Breast epithelium (tissue), 4 donors: Measurements from ENCODE around the gene DDC. TPM values are rescaled to one million over a fixed set of nuclear protein-coding genes. Genes with fewer than 3 reads are reported as not detected.

Experiments
- DNase-seq, 2 donors: peaks; one replicate each; pipeline ENCODE4 v3.0.0-alpha.2; 2019; ENCODE audit warnings: low spot score in 2 of 2
- H3K27ac ChIP-seq, 2 donors: fragments of 200-600 bp; sonication (generic) in 1 of 2; one replicate each; pipeline ENCODE4 v1.5.1; 2016 to 2019; ENCODE audit warnings: mild to moderate bottlenecking in 1 of 2
- H3K27me3 ChIP-seq, 2 donors: fragments of 200-600 bp; sonication (generic) in 1 of 2; one replicate each; pipeline versions ENCODE4 v1.5.1 to v1.6.0; 2017 to 2019; ENCODE audit warnings: control low read depth in 1 of 2, mild to moderate bottlenecking in 1 of 2
- H3K36me3 ChIP-seq: fragments of 200-600 bp; one replicate; pipeline ENCODE4 v1.5.1; 2019
- H3K4me1 ChIP-seq, 2 donors: fragments of 200-600 bp; sonication (generic); one replicate each; pipeline ENCODE4 v1.5.1; 2016 to 2019; ENCODE audit warnings: control low read depth in 1 of 2
- H3K4me3 ChIP-seq, 3 donors: fragments of 200-600 bp; sonication (generic); 1 replicate in 2 of 3; 2 replicates in 1 of 3; pipeline ENCODE4 v1.5.1; 2016 to 2019; ENCODE audit warnings: mild to moderate bottlenecking in 3 of 3, moderate library complexity in 2 of 3
- H3K9me3 ChIP-seq, 2 donors: fragments of 200-600 bp; sonication (generic) in 1 of 2; one replicate each; pipeline ENCODE4 v1.5.1; 2016 to 2019; ENCODE audit warnings: control low read depth in 1 of 2
- POLR2A ChIP-seq: fragments of 450-650 bp; IDR thresholded peaks from one replicate; pipeline ENCODE4 v1.6.1; 2016; ENCODE audit warnings: antibody characterized with exemption, mild to moderate bottlenecking, moderate library complexity
- POLR2AphosphoS5 ChIP-seq, 3 donors: sonication (generic); formaldehyde crosslinking; IDR thresholded peaks; one replicate each; pipeline ENCODE4 v1.6.1; 2017; ENCODE audit warnings: antibody characterized with exemption in 3 of 3
- intact Hi-C: fragments of 100-400 bp; cut with DNase I; formaldehyde crosslinking; loops from one replicate; pipeline ENCODE4 v1.15.1; 2023; ENCODE audit warnings: low total_unique reads
- total RNA-seq, 3 donors: library from RNA; depleted of rRNA; stranded (reverse); fragments of >200 nt; gene quantifications; one replicate each; pipeline ENCODE4 v1.1.0, GENCODE V29; 2016
- TF ChIP-seq, protein P1 (sequence below), 3 donors: fragments of 450-650 bp; IDR thresholded peaks; one replicate each; pipeline ENCODE4 v1.5.1; 2016 to 2017; ENCODE audit warnings: antibody characterized with exemption in 3 of 3, mild to moderate bottlenecking in 3 of 3, moderate library complexity in 3 of 3

DDC gene
- total RNA-seq, 3 donors from 2014 or later = 0.29 to 0.33 TPM; not detected in 1

GRCh38 chr7:50472427-50472826, 92.8 kb downstream of the DDC start:
- Histone ChIP-seq H3K4me3 (no peak overlapping the region), H3K36me3 (no peaks in the 10 kb centered on the region), H3K4me1 (no peaks in the 10 kb centered on the region), H3K27me3 (no peaks in the 10 kb centered on the region), H3K9me3 (no peaks in the 10 kb centered on the region), H3K27ac (no peak overlapping the region)
- no peak for DNase-seq
- intact Hi-C loops = no loop called here
- TF ChIP-seq POLR2A = no peak
- TF ChIP-seq, protein P1, sequence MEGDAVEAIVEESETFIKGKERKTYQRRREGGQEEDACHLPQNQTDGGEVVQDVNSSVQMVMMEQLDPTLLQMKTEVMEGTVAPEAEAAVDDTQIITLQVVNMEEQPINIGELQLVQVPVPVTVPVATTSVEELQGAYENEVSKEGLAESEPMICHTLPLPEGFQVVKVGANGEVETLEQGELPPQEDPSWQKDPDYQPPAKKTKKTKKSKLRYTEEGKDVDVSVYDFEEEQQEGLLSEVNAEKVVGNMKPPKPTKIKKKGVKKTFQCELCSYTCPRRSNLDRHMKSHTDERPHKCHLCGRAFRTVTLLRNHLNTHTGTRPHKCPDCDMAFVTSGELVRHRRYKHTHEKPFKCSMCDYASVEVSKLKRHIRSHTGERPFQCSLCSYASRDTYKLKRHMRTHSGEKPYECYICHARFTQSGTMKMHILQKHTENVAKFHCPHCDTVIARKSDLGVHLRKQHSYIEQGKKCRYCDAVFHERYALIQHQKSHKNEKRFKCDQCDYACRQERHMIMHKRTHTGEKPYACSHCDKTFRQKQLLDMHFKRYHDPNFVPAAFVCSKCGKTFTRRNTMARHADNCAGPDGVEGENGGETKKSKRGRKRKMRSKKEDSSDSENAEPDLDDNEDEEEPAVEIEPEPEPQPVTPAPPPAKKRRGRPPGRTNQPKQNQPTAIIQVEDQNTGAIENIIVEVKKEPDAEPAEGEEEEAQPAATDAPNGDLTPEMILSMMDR (IDR thresholded peaks at IDR 0.05) = no peak
- no peak for TF ChIP-seq POLR2AphosphoS5 (IDR thresholded peaks at IDR 0.05)

- Histone ChIP-seq H3K27me3 (no peaks in the 10 kb centered on the region), H3K4me3 (no peak overlapping the region), H3K27ac (no peak overlapping the region), H3K36me3 (no peaks in the 10 kb centered on the region), H3K9me3 (no peaks in the 10 kb centered on the region), H3K4me1 (no peaks in the 10 kb centered on the region)
- DNase-seq = no peak
- TF ChIP-seq POLR2AphosphoS5 (IDR thresholded peaks at IDR 0.05) (no peak), POLR2A (no peak)
- TF ChIP-seq, protein P1 (IDR thresholded peaks at IDR 0.05) = no peak
- intact Hi-C loops = no loop called here
Measured at GRCh38 chr7:50471970-50472369, 93.2 kb downstream of the DDC start.

DNA sequence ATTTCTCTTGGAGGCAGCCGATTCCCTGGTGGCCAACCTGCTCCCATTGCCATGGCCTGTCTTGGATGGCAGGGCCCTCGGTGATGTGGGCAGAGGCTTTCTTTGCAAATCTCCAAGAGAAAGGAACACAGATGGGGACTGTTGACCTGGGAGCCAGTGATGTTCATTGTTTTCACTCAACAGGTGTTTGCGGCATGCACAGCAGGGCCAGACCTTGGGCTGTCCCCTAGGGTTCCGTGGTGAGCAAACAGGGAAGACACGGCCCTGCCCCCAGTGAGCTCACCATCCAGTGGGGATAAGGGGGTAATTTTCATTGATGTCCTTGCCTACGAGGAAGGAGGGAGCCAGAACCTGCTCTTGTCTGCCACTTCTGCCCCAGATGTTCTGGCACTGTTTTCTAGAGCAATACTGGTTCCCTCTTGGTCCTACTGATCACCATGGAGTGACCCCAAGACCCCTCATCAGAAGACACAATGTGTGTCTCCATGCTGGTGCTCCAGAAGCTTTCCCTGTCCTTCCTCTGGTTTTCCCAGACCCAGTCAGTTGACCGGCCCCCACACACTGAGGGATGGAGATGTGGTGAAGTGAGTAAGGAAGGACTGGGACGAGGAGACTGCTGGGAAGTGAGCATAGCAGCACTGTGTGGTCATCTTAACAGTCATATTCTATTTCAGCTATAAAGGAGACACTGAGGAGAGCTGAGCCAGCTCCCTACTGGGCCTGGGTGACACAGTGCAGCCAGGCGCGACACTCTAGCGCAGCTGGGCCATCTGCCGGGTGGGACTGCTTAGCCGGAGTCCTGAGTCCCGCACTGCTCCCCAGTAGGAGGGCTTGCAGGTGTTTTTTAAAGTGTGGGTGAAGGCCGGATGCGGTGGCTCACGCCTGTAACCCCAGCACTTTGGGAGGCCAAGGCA, 94.7 kb downstream of the DDC start:
- Histone ChIP-seq H3K27ac (no peak overlapping the region), H3K27me3 (no peaks in the 10 kb centered on the region), H3K9me3 (no peaks in the 10 kb centered on the region), H3K36me3 (no peaks in the 10 kb centered on the region), H3K4me1 (no peaks in the 10 kb centered on the region), H3K4me3 (no peak overlapping the region)
- no peak for DNase-seq
- intact Hi-C loops = no loop called here
- no peak for TF ChIP-seq POLR2AphosphoS5 (IDR thresholded peaks at IDR 0.05)
- TF ChIP-seq, protein P1 (IDR thresholded peaks at IDR 0.05) = no peak
- no peak for TF ChIP-seq POLR2A

GRCh38 chr7:50469181-50469580, 96.0 kb downstream of the DDC start:
- H3K27me3 ChIP-seq = no peaks in the 10 kb centered on the region
- DNase-seq = no peak
- no peaks in the 10 kb centered on the region for H3K36me3 ChIP-seq
- intact Hi-C loops = no loop called here
- no peaks in the 10 kb centered on the region for H3K9me3 ChIP-seq
- H3K27ac ChIP-seq = no peak overlapping the region
- TF ChIP-seq, protein P1 (IDR thresholded peaks at IDR 0.05) = no peak
- no peak for TF ChIP-seq POLR2AphosphoS5 (IDR thresholded peaks at IDR 0.05)
- no peak for TF ChIP-seq POLR2A
- H3K4me1 ChIP-seq = no peaks in the 10 kb centered on the region
- no peak overlapping the region for H3K4me3 ChIP-seq

DNA sequence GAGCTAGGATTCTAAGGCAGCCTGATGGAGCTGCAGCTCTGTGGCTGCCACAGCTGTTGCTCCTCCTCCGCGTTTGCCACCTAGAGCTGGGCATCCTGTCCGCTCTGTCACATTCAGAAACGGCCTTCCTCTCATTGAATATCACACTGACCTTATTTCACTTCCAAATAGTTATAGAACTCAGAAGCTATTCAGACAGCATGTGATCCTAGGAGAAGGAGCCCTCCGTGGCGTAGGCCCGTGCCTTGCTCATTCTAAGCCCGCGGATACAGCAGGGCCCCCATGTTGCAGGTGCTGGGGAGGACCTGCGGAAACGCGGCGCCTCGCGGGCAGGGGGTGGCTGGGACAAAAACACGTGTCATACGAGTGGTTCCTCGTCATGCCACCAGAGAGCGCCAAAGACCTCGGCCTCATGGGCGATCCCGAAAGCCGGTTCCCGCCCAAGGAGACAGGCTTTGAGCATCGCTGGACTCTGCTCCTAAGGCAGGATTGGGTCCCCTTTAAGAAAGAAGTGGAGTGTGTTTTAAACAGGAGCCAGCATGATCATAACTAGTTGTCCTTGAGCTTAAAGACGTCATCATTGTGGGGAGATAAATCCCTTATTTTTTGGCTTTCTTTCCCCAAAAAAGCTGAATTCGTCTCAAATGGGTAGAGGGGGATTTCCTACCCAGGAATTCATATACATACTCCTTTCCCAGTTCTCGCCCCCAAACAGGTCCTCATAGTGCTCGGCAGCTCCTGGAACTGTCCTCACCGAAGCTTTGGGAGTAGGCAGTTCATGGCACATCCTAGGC, 97.2 kb downstream of the DDC start:
- Histone ChIP-seq H3K27ac (no peak overlapping the region), H3K4me3 (peak overlapping the region in 2 of 3 donors; percentile 19 to 42), H3K9me3 (no peaks in the 10 kb centered on the region), H3K4me1 (no peaks in the 10 kb centered on the region), H3K36me3 (no peaks in the 10 kb centered on the region), H3K27me3 (no peaks in the 10 kb centered on the region)
- TF ChIP-seq, protein P1 (IDR thresholded peaks at IDR 0.05) = peak; percentile 90 to 92 (median 91)
- no peak for TF ChIP-seq POLR2A
- peak in 1 of 3 donors; percentile 30 for TF ChIP-seq POLR2AphosphoS5 (IDR thresholded peaks at IDR 0.05)
- intact Hi-C loops = no loop called here
- peak; percentile 64 to 83 for DNase-seq
